Trophoblast cell (in vitro differentiated cells and primary cell): ENCODE measurements around the gene DDIT4. TPM values are rescaled to one million over a fixed set of nuclear protein-coding genes. Genes with fewer than 3 reads are reported as not detected.
"Not testable (repeated sequence)": the region's sequence is repeated elsewhere in the genome, so short reads cannot be mapped to it uniquely, and the experiment has no call there.

ENCODE experiments used
- DNase-seq, 2 donors: peaks; one replicate each; pipeline ENCODE4 v3.0.0-alpha.2; 2016
- H2AFZ ChIP-seq: 2 replicates; pipeline ENCODE4 v1.6.1; 2013; ENCODE audit warnings: low read length, moderate library complexity, mild to moderate bottlenecking; ENCODE audit not compliant: insufficient read depth, poor library complexity
- H2AK5ac ChIP-seq: 2 replicates; pipeline ENCODE4 v1.6.1; 2013; ENCODE audit warnings: mild to moderate bottlenecking, low read length
- H2BK120ac ChIP-seq: 2 replicates; pipeline ENCODE4 v1.6.1; 2013; ENCODE audit warnings: low read length, mild to moderate bottlenecking, moderate library complexity; ENCODE audit not compliant: insufficient read depth, poor library complexity
- H2BK12ac ChIP-seq: 2 replicates; pipeline ENCODE4 v1.6.1; 2013; ENCODE audit warnings: mild to moderate bottlenecking, low read length, moderate library complexity
- H2BK5ac ChIP-seq: 2 replicates; pipeline ENCODE4 v1.6.1; 2013; ENCODE audit warnings: low read length, low read depth, moderate library complexity, mild to moderate bottlenecking; ENCODE audit not compliant: poor library complexity
- H3K14ac ChIP-seq: 2 replicates; pipeline ENCODE4 v1.6.1; 2013; ENCODE audit warnings: mild to moderate bottlenecking, low read length
- H3K18ac ChIP-seq: 2 replicates; pipeline ENCODE4 v1.6.1; 2013; ENCODE audit warnings: mild to moderate bottlenecking, low read length
- H3K23ac ChIP-seq: 2 replicates; pipeline ENCODE4 v1.6.1; 2013; ENCODE audit warnings: low read length
- H3K27ac ChIP-seq: 2 replicates; pipeline ENCODE4 v1.5.1; 2013; ENCODE audit warnings: low read depth, mild to moderate bottlenecking, inconsistent platforms, low read length, moderate library complexity
- H3K27me3 ChIP-seq: 2 replicates; pipeline ENCODE4 v1.6.1; 2013; ENCODE audit warnings: inconsistent platforms, mild to moderate bottlenecking, low read length, moderate library complexity; ENCODE audit not compliant: insufficient read depth
- H3K36me3 ChIP-seq, 2 experiments: 1 replicate in 1 of 2; 2 replicates in 1 of 2; pipeline ENCODE4 v1.6.1; 2013; ENCODE audit warnings: low read length in 2 of 2, mild to moderate bottlenecking in 2 of 2, moderate library complexity in 1 of 2; ENCODE audit not compliant: insufficient read depth in 2 of 2, control insufficient read depth in 1 of 2
- H3K4ac ChIP-seq: 2 replicates; pipeline ENCODE4 v1.6.1; 2013; ENCODE audit warnings: low read depth, mild to moderate bottlenecking, low read length, moderate library complexity
- H3K4me1 ChIP-seq, 2 experiments: 1 replicate in 1 of 2; 2 replicates in 1 of 2; pipeline ENCODE4 v1.6.1; 2013; ENCODE audit warnings: low read length in 2 of 2, mild to moderate bottlenecking in 2 of 2, moderate library complexity in 1 of 2; ENCODE audit not compliant: insufficient read depth in 2 of 2, control insufficient read depth in 1 of 2
- H3K4me2 ChIP-seq: 2 replicates; pipeline ENCODE4 v1.6.1; 2013; ENCODE audit warnings: inconsistent platforms, mild to moderate bottlenecking, low read length, moderate library complexity
- H3K4me3 ChIP-seq: 2 replicates; pipeline ENCODE4 v1.5.1; 2013; ENCODE audit warnings: mild to moderate bottlenecking, low read depth, low read length, inconsistent platforms
- H3K79me1 ChIP-seq: one replicate; pipeline ENCODE4 v1.6.1; 2013; ENCODE audit warnings: low read length
- H3K79me2 ChIP-seq: 2 replicates; pipeline ENCODE4 v1.6.1; 2013; ENCODE audit warnings: low read length, mild to moderate bottlenecking; ENCODE audit not compliant: control insufficient read depth, insufficient read depth, poor library complexity
- H3K9ac ChIP-seq: 2 replicates; pipeline ENCODE4 v1.6.1; 2013; ENCODE audit warnings: mild to moderate bottlenecking, low read length
- H3K9me3 ChIP-seq: 2 replicates; pipeline ENCODE4 v1.6.1; 2013; ENCODE audit warnings: low read depth, mild to moderate bottlenecking, control low read depth, inconsistent platforms, low read length; ENCODE audit not compliant: insufficient read depth
- H4K12ac ChIP-seq: 2 replicates; pipeline ENCODE4 v1.6.1; 2013; ENCODE audit warnings: low read depth, mild to moderate bottlenecking, low read length, moderate library complexity
- H4K8ac ChIP-seq: 2 replicates; pipeline ENCODE4 v1.6.1; 2013; ENCODE audit warnings: low read depth, mild to moderate bottlenecking, low read length, moderate library complexity
- H4K91ac ChIP-seq: one replicate; pipeline ENCODE4 v1.6.1; 2013; ENCODE audit warnings: low read depth, mild to moderate bottlenecking, low read length, moderate library complexity
- WGBS: extraction: QIAGEN DNeasy Blood & Tissue Kit; methylation state at CpG from one replicate; pipeline ENCODE4 v1.1.7; 2013; ENCODE audit warnings: missing lambda C conversion rate; ENCODE audit not compliant: insufficient read length, insufficient coverage; ENCODE audit errors: extremely low coverage; 5-methylcytosine and 5-hydroxymethylcytosine counted together
- polyA plus RNA-seq: library from polyadenylated mRNA; stranded (reverse); fragments of 200-250 nt; gene quantifications from 2 replicates; pipeline ENCODE4 v1.2.3, GENCODE V29; 2013

DDIT4 gene
- 175 and 178 TPM in 2 replicates for polyA plus RNA-seq

GRCh38 chr10:72273410-72274212 lies at the start of gene DDIT4:
Gene DDIT4 (plus strand): TSS chr10:72273924. CDS start chr10:72274217, 293 bp downstream.
- H4K91ac ChIP-seq: peak within 1 kb of the TSS; percentile 87
- peak within 1 kb of the TSS; percentile 91 for H3K27ac ChIP-seq
- peak within 1 kb of the TSS; percentile 91 for H3K18ac ChIP-seq
- peaks cover 20% of the 10 kb centered on the region for H3K79me2 ChIP-seq
- H3K4me1 ChIP-seq: peaks cover 14 to 25% of the 10 kb centered on the region in 2 experiments
- peak within 1 kb of the TSS; percentile 81 for H3K4me2 ChIP-seq
- H3K36me3 ChIP-seq: peaks cover 12 to 15% of the 10 kb centered on the region in 2 experiments
- no CpG with 5 or more reads among the region's 67 CpGs for WGBS
- peaks cover 22% of the 10 kb centered on the region for H3K79me1 ChIP-seq
- H2BK12ac ChIP-seq: peak within 1 kb of the TSS; percentile 79
- H3K4me3 ChIP-seq: peak within 1 kb of the TSS; percentile 92
- no peaks in the 10 kb centered on the region for H3K27me3 ChIP-seq
- H3K9me3 ChIP-seq: no peaks in the 10 kb centered on the region
- peak within 1 kb of the TSS; percentile 93 for H2BK5ac ChIP-seq
- DNase-seq: peak; percentile 97 to 98
- H2AFZ ChIP-seq: peak within 1 kb of the TSS; percentile 88
- peak within 1 kb of the TSS; percentile 85 for H3K14ac ChIP-seq
- peak within 1 kb of the TSS; percentile 73 for H3K4ac ChIP-seq
- peak within 1 kb of the TSS; percentile 52 for H2BK120ac ChIP-seq
- peak within 1 kb of the TSS; percentile 48 for H4K12ac ChIP-seq
- H3K9ac ChIP-seq: peak within 1 kb of the TSS; percentile 89
- peak within 1 kb of the TSS; percentile 79 for H4K8ac ChIP-seq
- H3K23ac ChIP-seq: no peak within 1 kb of the TSS
- H2AK5ac ChIP-seq: peak within 1 kb of the TSS; percentile 26

- H3K14ac ChIP-seq, H2AFZ ChIP-seq, H3K4me3 ChIP-seq, H3K9ac ChIP-seq, H4K8ac ChIP-seq, H3K18ac ChIP-seq, H2BK12ac ChIP-seq, H3K9me3 ChIP-seq, H3K79me1 ChIP-seq, H3K4ac ChIP-seq, H3K4me1 ChIP-seq, H2BK5ac ChIP-seq, H4K12ac ChIP-seq, H3K79me2 ChIP-seq, H4K91ac ChIP-seq, DNase-seq, H2BK120ac ChIP-seq, H3K23ac ChIP-seq, H3K4me2 ChIP-seq, H3K27ac ChIP-seq, H2AK5ac ChIP-seq, H3K27me3 ChIP-seq: not testable (repeated sequence)
- peaks cover 8 to 12% of the 10 kb centered on the region in 2 experiments for H3K36me3 ChIP-seq
- WGBS: no CpG with 5 or more reads among the region's 6 CpGs
Measured at GRCh38 chr10:72224191-72224590, 49.5 kb upstream of the DDIT4 start.

- H3K4me2 ChIP-seq: no peak overlapping the region
- no peak overlapping the region for H2AFZ ChIP-seq
- WGBS: no CpG with 5 or more reads among the region's 6 CpGs
- no peak overlapping the region for H3K4ac ChIP-seq
- H3K18ac ChIP-seq: no peak overlapping the region
- DNase-seq: no peak
- peaks cover 2% of the 10 kb centered on the region for H3K79me1 ChIP-seq
- H3K23ac ChIP-seq: no peak overlapping the region
- H2BK120ac ChIP-seq: no peak overlapping the region
- peaks cover 7 to 9% of the 10 kb centered on the region in 2 experiments for H3K36me3 ChIP-seq
- H3K14ac ChIP-seq: no peak overlapping the region
- no peak overlapping the region for H2AK5ac ChIP-seq
- no peaks in the 10 kb centered on the region for H3K4me1 ChIP-seq
- H4K91ac ChIP-seq: no peak overlapping the region
- no peak overlapping the region for H2BK12ac ChIP-seq
- no peak overlapping the region for H2BK5ac ChIP-seq
- H4K8ac ChIP-seq: no peak overlapping the region
- no peak overlapping the region for H4K12ac ChIP-seq
- no peak overlapping the region for H3K27ac ChIP-seq
- H3K27me3 ChIP-seq: no peaks in the 10 kb centered on the region
- H3K9me3 ChIP-seq: no peaks in the 10 kb centered on the region
- H3K9ac ChIP-seq: no peak overlapping the region
- H3K4me3 ChIP-seq: no peak overlapping the region
- no peaks in the 10 kb centered on the region for H3K79me2 ChIP-seq
Measured at GRCh38 chr10:72226418-72227027, 47.2 kb upstream of the DDIT4 start.

- H2BK12ac ChIP-seq: no peak overlapping the region
- H3K36me3 ChIP-seq: peaks cover 9 to 12% of the 10 kb centered on the region in 2 experiments
- no peak overlapping the region for H3K4me2 ChIP-seq
- WGBS: no CpG with 5 or more reads among the region's 6 CpGs
- H3K4ac ChIP-seq: no peak overlapping the region
- H2AK5ac ChIP-seq: no peak overlapping the region
- DNase-seq: no peak
- H3K4me1 ChIP-seq: no peaks in the 10 kb centered on the region
- H4K12ac ChIP-seq: no peak overlapping the region
- no peak overlapping the region for H2BK5ac ChIP-seq
- H2AFZ ChIP-seq: no peak overlapping the region
- H3K18ac ChIP-seq: no peak overlapping the region
- no peak overlapping the region for H3K23ac ChIP-seq
- no peak overlapping the region for H3K27ac ChIP-seq
- no peak overlapping the region for H4K8ac ChIP-seq
- H3K14ac ChIP-seq: no peak overlapping the region
- H3K9ac ChIP-seq: no peak overlapping the region
- peaks cover 2% of the 10 kb centered on the region for H3K79me1 ChIP-seq
- H3K27me3 ChIP-seq: no peaks in the 10 kb centered on the region
- H4K91ac ChIP-seq: no peak overlapping the region
- no peaks in the 10 kb centered on the region for H3K9me3 ChIP-seq
- no peak overlapping the region for H3K4me3 ChIP-seq
- no peak overlapping the region for H2BK120ac ChIP-seq
- H3K79me2 ChIP-seq: no peaks in the 10 kb centered on the region
Measured at GRCh38 chr10:72227826-72228225, 45.9 kb upstream of the DDIT4 start.
